VCaP (cell line): ENCODE results near the gene ISYNA1.

Source experiments
- H3K27ac ChIP-seq: fragments of 450-650 bp; 2 replicates; pipeline ENCODE4 v1.5.1; 2017
- TF ChIP-seq, protein P1 (sequence below): fragments of 450-650 bp; conservative IDR thresholded peaks from 2 replicates; pipeline ENCODE4 v1.5.1; 2017; ENCODE audit warnings: mild to moderate bottlenecking, moderate library complexity

Gene ISYNA1

DNA sequence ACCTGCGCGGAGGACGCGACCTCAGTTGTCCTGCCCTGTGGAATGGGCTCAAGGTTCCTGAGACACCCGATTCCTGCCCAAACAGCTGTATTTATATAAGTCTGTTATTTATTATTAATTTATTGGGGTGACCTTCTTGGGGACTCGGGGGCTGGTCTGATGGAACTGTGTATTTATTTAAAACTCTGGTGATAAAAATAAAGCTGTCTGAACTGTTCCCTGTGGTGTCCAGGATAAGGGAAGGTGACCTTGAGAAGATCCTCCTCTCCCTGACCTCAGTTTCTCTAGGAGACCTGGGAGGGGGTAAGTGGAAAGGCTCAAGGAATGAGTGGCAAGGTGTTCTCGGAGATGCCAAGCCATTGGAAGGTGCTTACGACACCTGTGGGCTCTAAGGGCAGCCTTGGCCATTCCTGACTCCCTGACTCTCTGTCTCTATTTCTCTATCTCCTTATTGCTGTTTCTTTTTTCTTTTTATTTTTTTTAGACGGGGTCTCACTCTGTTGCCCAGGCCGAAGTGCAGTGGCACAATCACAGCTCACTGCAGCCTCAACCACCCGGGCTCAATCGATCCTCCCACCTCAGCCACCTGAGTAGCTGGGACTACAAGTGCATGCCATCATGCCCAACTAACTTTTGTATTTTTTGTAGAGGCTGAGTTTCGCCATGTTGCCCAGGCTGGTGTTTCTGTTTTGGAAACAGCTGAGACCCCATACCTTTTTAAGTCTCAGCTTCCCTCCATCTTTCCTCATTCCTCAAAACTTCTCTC lies 48.8 kb downstream of the ISYNA1 start:
- TF ChIP-seq, protein P1, sequence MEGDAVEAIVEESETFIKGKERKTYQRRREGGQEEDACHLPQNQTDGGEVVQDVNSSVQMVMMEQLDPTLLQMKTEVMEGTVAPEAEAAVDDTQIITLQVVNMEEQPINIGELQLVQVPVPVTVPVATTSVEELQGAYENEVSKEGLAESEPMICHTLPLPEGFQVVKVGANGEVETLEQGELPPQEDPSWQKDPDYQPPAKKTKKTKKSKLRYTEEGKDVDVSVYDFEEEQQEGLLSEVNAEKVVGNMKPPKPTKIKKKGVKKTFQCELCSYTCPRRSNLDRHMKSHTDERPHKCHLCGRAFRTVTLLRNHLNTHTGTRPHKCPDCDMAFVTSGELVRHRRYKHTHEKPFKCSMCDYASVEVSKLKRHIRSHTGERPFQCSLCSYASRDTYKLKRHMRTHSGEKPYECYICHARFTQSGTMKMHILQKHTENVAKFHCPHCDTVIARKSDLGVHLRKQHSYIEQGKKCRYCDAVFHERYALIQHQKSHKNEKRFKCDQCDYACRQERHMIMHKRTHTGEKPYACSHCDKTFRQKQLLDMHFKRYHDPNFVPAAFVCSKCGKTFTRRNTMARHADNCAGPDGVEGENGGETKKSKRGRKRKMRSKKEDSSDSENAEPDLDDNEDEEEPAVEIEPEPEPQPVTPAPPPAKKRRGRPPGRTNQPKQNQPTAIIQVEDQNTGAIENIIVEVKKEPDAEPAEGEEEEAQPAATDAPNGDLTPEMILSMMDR: no peak
- peak overlapping the region; percentile 51 for H3K27ac ChIP-seq

DNA sequence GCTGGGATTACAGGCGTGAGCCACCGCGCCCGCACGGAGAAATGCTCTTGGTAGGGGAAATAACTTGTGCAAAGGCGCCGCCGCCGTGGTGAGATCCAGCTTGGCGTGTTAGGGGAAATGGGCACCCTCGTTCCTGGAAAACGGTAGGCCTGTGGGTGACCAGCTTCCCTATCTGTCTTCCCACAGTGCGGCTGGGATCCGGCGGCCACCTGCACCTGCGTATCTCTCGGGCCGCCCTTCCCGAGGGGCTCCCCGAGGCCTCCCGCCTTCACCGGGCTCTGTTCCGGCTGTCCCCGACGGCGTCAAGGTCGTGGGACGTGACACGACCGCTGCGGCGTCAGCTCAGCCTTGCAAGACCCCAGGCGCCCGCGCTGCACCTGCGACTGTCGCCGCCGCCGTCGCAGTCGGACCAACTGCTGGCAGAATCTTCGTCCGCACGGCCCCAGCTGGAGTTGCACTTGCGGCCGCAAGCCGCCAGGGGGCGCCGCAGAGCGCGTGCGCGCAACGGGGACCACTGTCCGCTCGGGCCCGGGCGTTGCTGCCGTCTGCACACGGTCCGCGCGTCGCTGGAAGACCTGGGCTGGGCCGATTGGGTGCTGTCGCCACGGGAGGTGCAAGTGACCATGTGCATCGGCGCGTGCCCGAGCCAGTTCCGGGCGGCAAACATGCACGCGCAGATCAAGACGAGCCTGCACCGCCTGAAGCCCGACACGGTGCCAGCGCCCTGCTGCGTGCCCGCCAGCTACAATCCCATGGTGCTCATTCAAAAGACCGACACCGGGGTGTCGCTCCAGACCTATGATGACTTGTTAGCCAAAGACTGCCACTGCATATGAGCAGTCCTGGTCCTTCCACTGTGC lies 49.6 kb downstream of the ISYNA1 start:
- peak overlapping the region; percentile 51 for H3K27ac ChIP-seq
- TF ChIP-seq, protein P1: peak; percentile 96

DNA sequence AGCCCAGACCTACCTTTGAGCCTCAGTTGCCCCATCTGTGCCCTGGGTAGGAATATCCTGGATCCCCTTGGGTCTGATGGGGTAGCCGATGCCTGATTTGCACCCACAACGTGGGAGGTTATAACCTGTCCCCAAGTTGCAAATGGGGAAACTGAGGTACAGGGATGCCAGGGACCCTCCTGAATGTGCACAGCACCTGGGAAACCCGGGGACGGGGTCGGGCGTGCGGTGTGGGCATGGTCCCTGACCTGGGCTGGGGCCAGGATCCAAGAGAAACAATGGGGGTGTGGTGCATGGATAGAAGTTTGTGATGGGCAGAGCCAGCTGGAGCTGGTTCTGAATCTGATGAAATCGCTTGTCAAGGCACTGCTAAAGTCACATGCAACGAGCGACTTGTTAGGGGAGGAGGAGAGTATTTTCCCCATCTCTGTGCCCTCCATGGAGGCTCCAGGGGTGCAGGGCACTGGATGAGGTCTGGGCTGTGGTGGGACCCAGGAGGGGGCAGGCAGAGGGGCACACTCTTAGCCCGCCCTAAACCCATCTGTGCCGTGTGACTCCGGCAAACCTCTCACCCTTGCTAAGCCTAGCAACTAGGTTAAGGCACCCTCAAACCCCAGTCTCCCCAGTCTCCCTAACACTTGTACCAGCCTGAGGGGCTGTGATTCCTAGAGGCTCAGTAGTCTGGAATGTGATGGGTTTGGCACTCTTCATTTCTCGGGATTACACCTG lies 51.2 kb downstream of the ISYNA1 start:
- TF ChIP-seq, protein P1: no peak
- H3K27ac ChIP-seq: peak overlapping the region; percentile 51

DNA sequence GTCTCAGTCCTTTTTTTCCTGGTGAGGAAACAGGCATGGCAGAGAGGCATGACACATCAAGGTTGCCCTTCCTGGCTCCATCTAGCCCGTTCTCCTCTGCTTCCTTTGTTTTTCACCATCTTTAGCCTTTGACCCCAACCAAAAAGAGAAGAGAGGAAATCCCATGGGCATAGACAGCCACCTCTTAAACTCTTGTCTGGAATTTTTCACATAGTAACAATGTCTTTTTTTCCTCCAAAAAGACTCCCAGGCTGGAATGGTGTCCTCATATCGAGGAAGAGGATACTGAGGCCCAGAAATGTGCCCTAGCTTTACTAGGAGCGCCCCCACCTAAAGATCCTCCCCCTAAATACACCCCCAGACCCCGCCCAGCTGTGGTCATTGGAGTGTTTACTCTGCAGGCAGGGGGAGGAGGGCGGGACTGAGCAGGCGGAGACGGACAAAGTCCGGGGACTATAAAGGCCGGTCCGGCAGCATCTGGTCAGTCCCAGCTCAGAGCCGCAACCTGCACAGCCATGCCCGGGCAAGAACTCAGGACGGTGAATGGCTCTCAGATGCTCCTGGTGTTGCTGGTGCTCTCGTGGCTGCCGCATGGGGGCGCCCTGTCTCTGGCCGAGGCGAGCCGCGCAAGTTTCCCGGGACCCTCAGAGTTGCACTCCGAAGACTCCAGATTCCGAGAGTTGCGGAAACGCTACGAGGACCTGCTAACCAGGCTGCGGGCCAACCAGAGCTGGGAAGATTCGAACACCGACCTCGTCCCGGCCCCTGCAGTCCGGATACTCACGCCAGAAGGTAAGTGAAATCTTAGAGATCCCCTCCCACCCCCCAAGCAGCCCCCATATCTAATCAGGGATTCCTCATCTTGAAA lies 52.0 kb downstream of the ISYNA1 start, which contains the start of gene GDF15:
GDF15 (plus strand) TSS at position 484 of the 868 bp plus-strand sequence; CDS start at position 516, 32 bp downstream.
- peak within 1 kb of the TSS; percentile 51 for H3K27ac ChIP-seq
- TF ChIP-seq, protein P1: peak; percentile 77

DNA sequence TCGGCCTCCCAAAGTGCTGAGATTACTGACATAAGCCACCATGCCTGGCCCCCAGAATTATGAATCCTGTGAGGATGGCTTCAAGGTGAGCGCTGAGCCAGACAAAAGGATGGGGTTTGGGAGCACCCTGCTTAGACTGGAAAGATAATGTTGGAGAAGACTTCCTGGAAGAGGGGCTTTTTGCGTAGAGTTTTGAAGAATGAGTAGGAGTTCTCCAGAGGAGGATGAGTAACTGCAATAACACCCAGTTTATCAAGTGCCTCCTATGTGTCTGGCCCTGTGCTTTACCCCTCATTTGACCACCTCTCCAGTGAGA lies 52.6 kb downstream of the ISYNA1 start:
- peak overlapping the region; percentile 51 for H3K27ac ChIP-seq
- TF ChIP-seq, protein P1: no peak

DNA sequence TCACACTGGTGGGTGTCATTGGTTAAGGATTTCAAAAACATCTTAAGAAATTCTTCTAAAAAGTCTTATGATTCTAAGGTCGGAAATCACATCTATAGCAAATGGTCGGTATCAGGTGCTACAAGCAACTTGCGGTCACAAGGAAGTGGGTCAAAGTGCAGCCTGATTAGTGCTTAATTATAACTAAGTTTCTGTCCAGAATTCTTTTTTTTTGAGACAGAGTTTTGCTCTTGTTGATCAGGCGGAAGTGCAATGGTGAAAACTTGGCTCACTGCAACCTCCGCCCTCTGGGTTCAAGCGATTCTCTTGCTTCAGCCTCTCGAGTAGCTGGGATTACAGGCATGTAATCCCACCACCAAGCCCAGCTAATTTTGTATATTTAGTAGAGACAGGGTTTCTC lies 53.2 kb downstream of the ISYNA1 start:
- TF ChIP-seq, protein P1: no peak
- peak overlapping the region; percentile 51; the same call in 1 of the 2 replicates for H3K27ac ChIP-seq
